GM18873 (cell line): ENCODE data around the gene GALNT6.
"Not testable (repeated sequence)": the region's sequence is repeated elsewhere in the genome, so short reads cannot be mapped to it uniquely, and the experiment has no call there.

ENCODE experiments used
- ATAC-seq: cut with Tn5 transposase; IDR thresholded peaks from one replicate; pipeline ENCODE4 v1.9.1; 2021; ENCODE audit warnings: mild to moderate bottlenecking, moderate library complexity, moderate number of reproducible peaks; ENCODE audit not compliant: unreplicated experiment, low FRiP score

The GALNT6 gene

GRCh38 chr12:51361161-51362016 is 29.8 kb downstream of the GALNT6 start:
- ATAC-seq = no peak

GRCh38 chr12:51360315-51360714 is 30.9 kb downstream of the GALNT6 start:
- ATAC-seq = no peak

- ATAC-seq = no peak
Measured at GRCh38 chr12:51359851-51360250, 31.4 kb downstream of the GALNT6 start.

GRCh38 chr12:51358496-51358895 is 32.7 kb downstream of the GALNT6 start:
- no peak for ATAC-seq

GRCh38 chr12:51357374-51358047 is 33.7 kb downstream of the GALNT6 start:
- no peak for ATAC-seq

- no peak for ATAC-seq
Measured at GRCh38 chr12:51351913-51352532, 39.2 kb downstream of the GALNT6 start.

- no peak for ATAC-seq
Measured at GRCh38 chr12:51349026-51349425, 42.2 kb downstream of the GALNT6 start.

GRCh38 chr12:51348116-51348515 is 43.1 kb downstream of the GALNT6 start:
- no peak for ATAC-seq

GRCh38 chr12:51346581-51346980 is 44.6 kb downstream of the GALNT6 start, which contains the start of gene CELA1:
CELA1 (minus strand) TSS chr12:51346679; CDS start chr12:51346638, 41 bp downstream.
- no peak for ATAC-seq

- no peak for ATAC-seq
Measured at GRCh38 chr12:51345681-51346080, 45.5 kb downstream of the GALNT6 start.

GRCh38 chr12:51343201-51343600 is 48.0 kb downstream of the GALNT6 start:
- ATAC-seq = no peak

- ATAC-seq = no peak
Measured at GRCh38 chr12:51342416-51342815, 48.8 kb downstream of the GALNT6 start.

- no peak for ATAC-seq
Measured at GRCh38 chr12:51341251-51342007, 49.8 kb downstream of the GALNT6 start.

GRCh38 chr12:51339750-51340149 is 51.5 kb downstream of the GALNT6 start:
- ATAC-seq = no peak

GRCh38 chr12:51337336-51337735 is 53.9 kb downstream of the GALNT6 start:
- not testable (repeated sequence) for ATAC-seq

- ATAC-seq = no peak
Measured at GRCh38 chr12:51335931-51336330, 55.3 kb downstream of the GALNT6 start.

- no peak for ATAC-seq
Measured at GRCh38 chr12:51334764-51335163, 56.4 kb downstream of the GALNT6 start.

GRCh38 chr12:51333536-51333935 is 57.7 kb downstream of the GALNT6 start:
- no peak for ATAC-seq

- ATAC-seq = no peak
Measured at GRCh38 chr12:51330186-51330585, 61.0 kb downstream of the GALNT6 start.

- no peak for ATAC-seq
Measured at GRCh38 chr12:51329742-51330141, 61.5 kb downstream of the GALNT6 start.

GRCh38 chr12:51328587-51328986 is 62.6 kb downstream of the GALNT6 start:
- ATAC-seq = no peak
